ENCODE measurements around the gene UNC13C. TPM values are rescaled to one million over a fixed set of nuclear protein-coding genes. Genes with fewer than 3 reads are reported as not detected.

UNC13C gene
- total and polyA plus RNA-seq, 2 of the 13 experiments (the other 11 are each of a cell fraction or from before 2014, with no cell fraction given), result 0.04 TPM; not detected in 1

- H3K79me2 ChIP-seq (ENCODE audit: insufficient read depth, low read length), result no peaks in the 10 kb centered on the region
Measured at GRCh38 chr15:54312528-54312927, 334.3 kb downstream of the UNC13C start.

More at GRCh38 chr15:54312528-54312927, 334.3 kb downstream of the UNC13C start:
- no peaks in the 10 kb centered on the region for H3K27me3 ChIP-seq (ENCODE audit: control insufficient read depth in 1 of 2, insufficient read depth in 2 of 2, low read length in 2 of 2)
- POLR2A ChIA-PET, result no interaction called here
- no peak overlapping the region for H2AFZ ChIP-seq (ENCODE audit: low read length)
- FAIRE-seq, result no peak
- no peak for TF ChIP-seq RBFOX2 (IDR thresholded peaks at IDR 0.05; ENCODE audit: low read depth, low read length)
- no peak for TF ChIP-seq MAFG (CRISPR knock-in tag; IDR thresholded peaks at IDR 0.05)
- no peak for TF ChIP-seq SPEN (CRISPR knock-in tag; IDR thresholded peaks at IDR 0.05; ENCODE audit: low read depth)
- TF ChIP-seq HDAC1 (CRISPR knock-in tag; IDR thresholded peaks at IDR 0.05), result no peak
- no peak for TF ChIP-seq GPN1 (CRISPR knock-in tag; IDR thresholded peaks at IDR 0.05; ENCODE audit: borderline replicate concordance)
- no peak for TF ChIP-seq ZNF460 (CRISPR knock-in tag; IDR thresholded peaks at IDR 0.05; ENCODE audit: borderline replicate concordance)
- no peak for TF ChIP-seq ZNF331 (CRISPR knock-in tag; IDR thresholded peaks at IDR 0.05)
- TF ChIP-seq ZNF619 (CRISPR knock-in tag; IDR thresholded peaks at IDR 0.05), result no peak
- TF ChIP-seq RBM39 (IDR thresholded peaks at IDR 0.05; ENCODE audit: low read depth, low read length, poor library complexity, severe bottlenecking), result no peak
- no peak for TF ChIP-seq ZNF607 (CRISPR knock-in tag; IDR thresholded peaks at IDR 0.05; ENCODE audit: borderline replicate concordance)
- no peak for TF ChIP-seq DRAP1 (CRISPR knock-in tag; IDR thresholded peaks at IDR 0.05)
- no peak for TF ChIP-seq ZNF430 (CRISPR knock-in tag; IDR thresholded peaks at IDR 0.05)
- no peak for TF ChIP-seq ZNF160 (CRISPR knock-in tag; IDR thresholded peaks at IDR 0.05)
- no peak for TF ChIP-seq FOXC1 (CRISPR knock-in tag; IDR thresholded peaks at IDR 0.05; ENCODE audit: borderline replicate concordance)
- TF ChIP-seq THAP9 (CRISPR knock-in tag; IDR thresholded peaks at IDR 0.05; ENCODE audit: borderline replicate concordance), result no peak
- no peak for TF ChIP-seq MYNN (CRISPR knock-in tag; IDR thresholded peaks at IDR 0.05; ENCODE audit: low read depth)
- TF ChIP-seq RAD21 (CRISPR knock-in tag; IDR thresholded peaks at IDR 0.05), result no peak
- no peaks in the 10 kb centered on the region for H4K20me1 ChIP-seq (ENCODE audit: insufficient read depth, low read length)
- H3K4me3 ChIP-seq (replicated peaks in 1 of 3; ENCODE audit: insufficient read depth in 1 of 3, low read depth in 2 of 3, low read length in 3 of 3), result no peak overlapping the region
- H3K36me3 ChIP-seq (replicated peaks in 1 of 2; ENCODE audit: control insufficient read depth in 1 of 2, insufficient read depth in 2 of 2, low read length in 2 of 2), result no peaks in the 10 kb centered on the region
- no peak overlapping the region for H3K27ac ChIP-seq (ENCODE audit: extremely low read length, insufficient read depth, low read length)
- no peak overlapping the region for H3K9ac ChIP-seq (ENCODE audit: insufficient read depth, low read depth, low read length)
- H3K4me2 ChIP-seq (ENCODE audit: low read depth, low read length), result no peak overlapping the region
- ATAC-seq, result no peak
- CTCF ChIA-PET (ENCODE audit: low intra/inter-chr PET ratio, low total read pairs), result no interaction called here
- H3K9me3 ChIP-seq (ENCODE audit: low read length), result no peaks in the 10 kb centered on the region
- intact Hi-C loops (cut with micrococcal nuclease; ENCODE audit: unreplicated experiment), result no loop called here
- DNase-seq (ENCODE audit: low spot score), result no peak
- in situ Hi-C loops (cut with HindIII; ENCODE audit: extremely low pct_ligation_motif_present, low pct_unique_long_range_greater_than_20kb), result no loop called here
- no TSS peak for BruUV-seq (replicated peaks)
- no peaks in the 10 kb centered on the region for H3K4me1 ChIP-seq (ENCODE audit: insufficient read depth, low read length)
